ENCODE results near the gene CLDN4.
"Not testable (repeated sequence)": the region's sequence is repeated elsewhere in the genome, so short reads cannot be mapped to it uniquely, and the experiment has no call there.

The CLDN4 gene

GRCh38 chr7:73815436-73815835 lies 15.4 kb upstream of the CLDN4 start:
- Histone ChIP-seq H3K9me3 (ENCODE audit: insufficient read depth, low read length) (no peaks in the 10 kb centered on the region), H3K4me1 (ENCODE audit: insufficient read depth, insufficient read length) (no peaks in the 10 kb centered on the region), H3K9ac (ENCODE audit: insufficient read length, low read depth) (no peak overlapping the region), H3K4me3 (ENCODE audit: insufficient read length, low read depth) (no peak overlapping the region), H3K36me3 (ENCODE audit: insufficient read depth, insufficient read length, low read length) (no peaks in the 10 kb centered on the region), H3K27me3 (ENCODE audit: insufficient read depth, insufficient read length) (no peaks in the 10 kb centered on the region)
- TF ChIP-seq YY1 (IDR thresholded peaks at IDR 0.05; ENCODE audit: insufficient read depth, insufficient read length) (no peak), ZNF274 (IDR thresholded peaks at IDR 0.05; ENCODE audit: low read depth, low read length) (no peak), SUZ12 (IDR thresholded peaks at IDR 0.05; ENCODE audit: extremely low read depth, insufficient read depth, insufficient read length) (no peak)
- no peak for DNase-seq (ENCODE audit: low read depth, low spot score)

GRCh38 chr7:73817121-73817520 lies 13.7 kb upstream of the CLDN4 start:
- Histone ChIP-seq H3K4me3 (ENCODE audit: insufficient read length, low read depth) (no peak overlapping the region), H3K9ac (ENCODE audit: insufficient read length, low read depth) (no peak overlapping the region), H3K36me3 (ENCODE audit: insufficient read depth, insufficient read length, low read length) (no peaks in the 10 kb centered on the region), H3K27me3 (ENCODE audit: insufficient read depth, insufficient read length) (no peaks in the 10 kb centered on the region), H3K4me1 (ENCODE audit: insufficient read depth, insufficient read length) (no peaks in the 10 kb centered on the region), H3K9me3 (ENCODE audit: insufficient read depth, low read length) (no peaks in the 10 kb centered on the region)
- DNase-seq (ENCODE audit: low read depth, low spot score) = no peak
- no peak for TF ChIP-seq YY1 (IDR thresholded peaks at IDR 0.05; ENCODE audit: insufficient read depth, insufficient read length)
- TF ChIP-seq SUZ12 (IDR thresholded peaks at IDR 0.05; ENCODE audit: extremely low read depth, insufficient read depth, insufficient read length) = no peak
- no peak for TF ChIP-seq ZNF274 (IDR thresholded peaks at IDR 0.05; ENCODE audit: low read depth, low read length)

GRCh38 chr7:73820013-73820412 lies 10.8 kb upstream of the CLDN4 start:
- Histone ChIP-seq H3K9ac (ENCODE audit: insufficient read length, low read depth) (no peak overlapping the region), H3K27me3 (ENCODE audit: insufficient read depth, insufficient read length) (peaks cover 3% of the 10 kb centered on the region), H3K4me1 (ENCODE audit: insufficient read depth, insufficient read length) (peaks cover 4% of the 10 kb centered on the region), H3K4me3 (ENCODE audit: insufficient read length, low read depth) (no peak overlapping the region), H3K9me3 (ENCODE audit: insufficient read depth, low read length) (no peaks in the 10 kb centered on the region), H3K36me3 (ENCODE audit: insufficient read depth, insufficient read length, low read length) (no peaks in the 10 kb centered on the region)
- TF ChIP-seq YY1 (IDR thresholded peaks at IDR 0.05; ENCODE audit: insufficient read depth, insufficient read length) (no peak), ZNF274 (IDR thresholded peaks at IDR 0.05; ENCODE audit: low read depth, low read length) (no peak), SUZ12 (IDR thresholded peaks at IDR 0.05; ENCODE audit: extremely low read depth, insufficient read depth, insufficient read length) (no peak)
- DNase-seq (ENCODE audit: low read depth, low spot score) = no peak

GRCh38 chr7:73821597-73822285 lies 9.1 kb upstream of the CLDN4 start:
- not testable (repeated sequence) for H3K4me1 ChIP-seq (ENCODE audit: insufficient read depth, insufficient read length); H3K9ac ChIP-seq (ENCODE audit: insufficient read length, low read depth)

GRCh38 chr7:73822319-73823173 lies 8.2 kb upstream of the CLDN4 start:
- Histone ChIP-seq H3K4me3 (ENCODE audit: insufficient read length, low read depth) (no peak overlapping the region), H3K9ac (ENCODE audit: insufficient read length, low read depth) (no peak overlapping the region), H3K36me3 (ENCODE audit: insufficient read depth, insufficient read length, low read length) (no peaks in the 10 kb centered on the region), H3K9me3 (ENCODE audit: insufficient read depth, low read length) (no peaks in the 10 kb centered on the region), H3K4me1 (ENCODE audit: insufficient read depth, insufficient read length) (peaks cover 6% of the 10 kb centered on the region), H3K27me3 (ENCODE audit: insufficient read depth, insufficient read length) (peaks cover 3% of the 10 kb centered on the region)
- TF ChIP-seq SUZ12 (IDR thresholded peaks at IDR 0.05; ENCODE audit: extremely low read depth, insufficient read depth, insufficient read length) (no peak), YY1 (IDR thresholded peaks at IDR 0.05; ENCODE audit: insufficient read depth, insufficient read length) (no peak), ZNF274 (IDR thresholded peaks at IDR 0.05; ENCODE audit: low read depth, low read length) (no peak)
- DNase-seq (ENCODE audit: low read depth, low spot score) = no peak

More at GRCh38 chr7:73821597-73822285, 9.1 kb upstream of the CLDN4 start:
- not testable (repeated sequence) for H3K36me3 ChIP-seq (ENCODE audit: insufficient read depth, insufficient read length, low read length); H3K4me3 ChIP-seq (ENCODE audit: insufficient read length, low read depth); H3K27me3 ChIP-seq (ENCODE audit: insufficient read depth, insufficient read length); DNase-seq (ENCODE audit: low read depth, low spot score); H3K9me3 ChIP-seq (ENCODE audit: insufficient read depth, low read length)

GRCh38 chr7:73823257-73823656 lies 7.5 kb upstream of the CLDN4 start:
- H3K36me3 ChIP-seq (ENCODE audit: insufficient read depth, insufficient read length, low read length) = no peaks in the 10 kb centered on the region
- H3K27me3 ChIP-seq (ENCODE audit: insufficient read depth, insufficient read length) = peaks cover 3% of the 10 kb centered on the region
- H3K9me3 ChIP-seq (ENCODE audit: insufficient read depth, low read length) = no peaks in the 10 kb centered on the region
- no peak for DNase-seq (ENCODE audit: low read depth, low spot score)
- no peak overlapping the region for H3K4me3 ChIP-seq (ENCODE audit: insufficient read length, low read depth)
- TF ChIP-seq SUZ12 (IDR thresholded peaks at IDR 0.05; ENCODE audit: extremely low read depth, insufficient read depth, insufficient read length) (no peak), YY1 (IDR thresholded peaks at IDR 0.05; ENCODE audit: insufficient read depth, insufficient read length) (no peak), ZNF274 (IDR thresholded peaks at IDR 0.05; ENCODE audit: low read depth, low read length) (no peak)
- no peak overlapping the region for H3K9ac ChIP-seq (ENCODE audit: insufficient read length, low read depth)
- peaks cover 9% of the 10 kb centered on the region for H3K4me1 ChIP-seq (ENCODE audit: insufficient read depth, insufficient read length)

- TF ChIP-seq YY1 (IDR thresholded peaks at IDR 0.05; ENCODE audit: insufficient read depth, insufficient read length) = no peak
- no peak for TF ChIP-seq ZNF274 (IDR thresholded peaks at IDR 0.05; ENCODE audit: low read depth, low read length)
- no peak for TF ChIP-seq SUZ12 (IDR thresholded peaks at IDR 0.05; ENCODE audit: extremely low read depth, insufficient read depth, insufficient read length)
- Histone ChIP-seq H3K4me3 (ENCODE audit: insufficient read length, low read depth) (no peak overlapping the region), H3K27me3 (ENCODE audit: insufficient read depth, insufficient read length) (peaks cover 3% of the 10 kb centered on the region), H3K4me1 (ENCODE audit: insufficient read depth, insufficient read length) (peaks cover 9% of the 10 kb centered on the region), H3K9me3 (ENCODE audit: insufficient read depth, low read length) (no peaks in the 10 kb centered on the region), H3K9ac (ENCODE audit: insufficient read length, low read depth) (no peak overlapping the region), H3K36me3 (ENCODE audit: insufficient read depth, insufficient read length, low read length) (no peaks in the 10 kb centered on the region)
- DNase-seq (ENCODE audit: low read depth, low spot score) = no peak
Observed at GRCh38 chr7:73823873-73824592, 6.8 kb upstream of the CLDN4 start.
